ENCODE results near the gene THSD7A. TPM values are rescaled to one million over a fixed set of nuclear protein-coding genes. Genes with fewer than 3 reads are reported as not detected.

THSD7A gene
- total and polyA plus RNA-seq, 2 donors from 2014 or later, result 5.1 to 24.3 TPM

DNA sequence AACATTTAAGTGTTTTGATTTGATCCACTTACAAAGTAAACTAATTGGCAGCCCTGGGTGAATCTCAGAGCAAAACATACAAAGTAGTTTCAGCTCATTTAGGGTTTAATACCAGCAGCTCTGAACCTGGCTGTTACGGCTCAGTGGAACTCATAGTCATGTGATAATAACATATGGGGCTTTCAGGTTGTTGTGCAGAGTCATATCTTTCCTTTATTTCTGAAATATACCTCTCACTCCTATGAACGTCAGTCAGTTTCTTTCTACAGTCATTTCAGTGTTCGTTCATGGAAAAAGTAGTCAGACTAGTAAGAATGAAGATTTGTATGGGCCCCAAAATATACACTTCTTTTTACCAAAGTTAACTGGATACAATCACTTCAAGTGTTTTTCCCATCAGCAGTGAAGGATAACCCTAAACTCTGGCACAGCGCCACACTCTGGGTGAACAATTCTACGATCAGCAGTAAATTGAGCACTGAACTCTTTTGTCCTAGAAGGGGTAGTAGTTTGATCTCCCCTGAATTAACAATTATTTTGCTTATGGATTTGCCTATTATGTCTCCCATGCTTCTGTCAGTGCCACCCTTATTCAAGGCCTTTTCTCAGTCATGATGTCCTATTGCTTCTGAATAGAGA is 218.6 kb downstream of the THSD7A start:
- Histone ChIP-seq H3K9me3 (ENCODE audit: control insufficient read depth in 2 of 3, insufficient read depth in 1 of 3, low read length in 3 of 3) (no peaks in the 10 kb centered on the region), H3K4me1 (ENCODE audit: control insufficient read depth in 2 of 3, insufficient read depth in 2 of 3, low read depth in 1 of 3, low read length in 3 of 3) (no peaks in the 10 kb centered on the region), H3K4me3 (ENCODE audit: low read length in 3 of 3) (no peak overlapping the region), H3K36me3 (ENCODE audit: control insufficient read depth in 2 of 3, insufficient read depth in 3 of 3, low read length in 3 of 3) (no peaks in the 10 kb centered on the region), H3K9ac (ENCODE audit: low read length in 3 of 3) (no peak overlapping the region), H3K27me3 (ENCODE audit: control insufficient read depth, insufficient read depth, low read length) (no peaks in the 10 kb centered on the region), H3K27ac (ENCODE audit: low read depth in 2 of 2, low read length in 2 of 2) (no peak overlapping the region)
- DNase-seq (no peak), FAIRE-seq (no peak)
- intact Hi-C loops (cut with DNase I), result no loop called here
- TF ChIP-seq, protein P1, sequence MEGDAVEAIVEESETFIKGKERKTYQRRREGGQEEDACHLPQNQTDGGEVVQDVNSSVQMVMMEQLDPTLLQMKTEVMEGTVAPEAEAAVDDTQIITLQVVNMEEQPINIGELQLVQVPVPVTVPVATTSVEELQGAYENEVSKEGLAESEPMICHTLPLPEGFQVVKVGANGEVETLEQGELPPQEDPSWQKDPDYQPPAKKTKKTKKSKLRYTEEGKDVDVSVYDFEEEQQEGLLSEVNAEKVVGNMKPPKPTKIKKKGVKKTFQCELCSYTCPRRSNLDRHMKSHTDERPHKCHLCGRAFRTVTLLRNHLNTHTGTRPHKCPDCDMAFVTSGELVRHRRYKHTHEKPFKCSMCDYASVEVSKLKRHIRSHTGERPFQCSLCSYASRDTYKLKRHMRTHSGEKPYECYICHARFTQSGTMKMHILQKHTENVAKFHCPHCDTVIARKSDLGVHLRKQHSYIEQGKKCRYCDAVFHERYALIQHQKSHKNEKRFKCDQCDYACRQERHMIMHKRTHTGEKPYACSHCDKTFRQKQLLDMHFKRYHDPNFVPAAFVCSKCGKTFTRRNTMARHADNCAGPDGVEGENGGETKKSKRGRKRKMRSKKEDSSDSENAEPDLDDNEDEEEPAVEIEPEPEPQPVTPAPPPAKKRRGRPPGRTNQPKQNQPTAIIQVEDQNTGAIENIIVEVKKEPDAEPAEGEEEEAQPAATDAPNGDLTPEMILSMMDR (IDR thresholded peaks at IDR 0.05; ENCODE audit: borderline replicate concordance, extremely low read depth, insufficient read depth), result no peak

DNA sequence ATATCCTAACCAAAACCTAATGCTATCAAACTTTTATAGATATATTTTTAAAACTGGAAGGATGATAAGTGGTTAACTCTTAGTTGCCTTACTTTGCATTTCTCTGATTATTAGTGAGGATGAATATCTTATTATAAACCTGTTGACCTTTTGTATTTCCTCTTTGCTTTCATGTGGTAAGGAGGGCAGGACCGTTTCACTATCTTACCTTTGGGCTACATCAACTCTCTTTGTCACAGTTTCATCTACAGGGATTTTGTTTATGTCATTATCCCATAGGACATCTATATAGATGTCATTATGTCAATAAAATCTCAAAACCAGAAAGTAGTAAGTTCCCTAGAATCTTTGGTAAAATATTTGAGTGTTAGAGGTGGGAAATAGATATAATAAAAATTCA is 219.3 kb downstream of the THSD7A start:
- Histone ChIP-seq H3K9me3 (ENCODE audit: control insufficient read depth in 2 of 3, insufficient read depth in 1 of 3, low read length in 3 of 3) (no peaks in the 10 kb centered on the region), H3K36me3 (ENCODE audit: control insufficient read depth in 2 of 3, insufficient read depth in 3 of 3, low read length in 3 of 3) (no peaks in the 10 kb centered on the region), H3K27ac (ENCODE audit: low read depth in 2 of 2, low read length in 2 of 2) (no peak overlapping the region), H3K4me3 (ENCODE audit: low read length in 3 of 3) (no peak overlapping the region), H3K4me1 (ENCODE audit: control insufficient read depth in 2 of 3, insufficient read depth in 2 of 3, low read depth in 1 of 3, low read length in 3 of 3) (peaks cover 0 to 3% (median 0%) of the 10 kb centered on the region in 3 donors), H3K27me3 (ENCODE audit: control insufficient read depth, insufficient read depth, low read length) (no peaks in the 10 kb centered on the region), H3K9ac (ENCODE audit: low read length in 3 of 3) (no peak overlapping the region)
- DNase-seq, result no peak
- TF ChIP-seq, protein P1 (IDR thresholded peaks at IDR 0.05; ENCODE audit: borderline replicate concordance, extremely low read depth, insufficient read depth), result no peak
- FAIRE-seq, result no peak
- intact Hi-C loops (cut with DNase I), result no loop called here

DNA sequence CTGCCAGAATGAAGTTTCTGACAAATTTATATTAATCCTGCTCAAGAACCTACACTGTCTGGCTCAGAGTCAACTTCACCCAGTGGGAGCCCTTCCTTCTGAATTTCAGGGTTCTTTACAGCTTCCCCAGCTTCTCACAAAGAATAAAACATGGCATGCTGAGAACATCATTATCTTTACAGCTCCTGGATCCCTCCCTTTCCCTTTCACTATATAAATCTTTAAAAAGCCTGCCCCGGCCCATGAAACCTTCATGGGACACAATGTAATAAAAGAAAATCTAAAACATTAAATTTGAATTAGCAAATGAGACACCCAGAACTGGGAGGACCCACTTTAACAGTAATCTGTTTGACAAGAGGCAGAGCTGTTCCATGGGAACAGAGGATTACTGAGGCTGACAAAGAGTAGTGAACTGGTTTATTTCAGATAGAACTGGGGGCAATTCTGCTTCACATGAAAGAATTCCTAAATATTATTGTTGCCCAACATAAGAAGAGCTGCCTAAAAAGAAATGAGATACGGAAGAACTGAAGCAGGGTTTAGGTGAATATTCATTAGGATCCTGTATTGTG is 222.8 kb downstream of the THSD7A start:
- DNase-seq (no peak), FAIRE-seq (no peak)
- Histone ChIP-seq H3K27ac (ENCODE audit: low read depth in 2 of 2, low read length in 2 of 2) (no peak overlapping the region), H3K4me3 (ENCODE audit: low read length in 3 of 3) (no peak overlapping the region), H3K9ac (ENCODE audit: low read length in 3 of 3) (no peak overlapping the region), H3K36me3 (ENCODE audit: control insufficient read depth in 2 of 3, insufficient read depth in 3 of 3, low read length in 3 of 3) (no peaks in the 10 kb centered on the region), H3K9me3 (ENCODE audit: control insufficient read depth in 2 of 3, insufficient read depth in 1 of 3, low read length in 3 of 3) (no peaks in the 10 kb centered on the region), H3K27me3 (ENCODE audit: control insufficient read depth, insufficient read depth, low read length) (no peaks in the 10 kb centered on the region), H3K4me1 (ENCODE audit: control insufficient read depth in 2 of 3, insufficient read depth in 2 of 3, low read depth in 1 of 3, low read length in 3 of 3) (peaks cover 0 to 4% (median 3%) of the 10 kb centered on the region in 3 donors)
- TF ChIP-seq, protein P1 (IDR thresholded peaks at IDR 0.05; ENCODE audit: borderline replicate concordance, extremely low read depth, insufficient read depth), result no peak
- intact Hi-C loops (cut with DNase I), result no loop called here
